NCI-H1930 (cell line): ENCODE results near the gene C8A.
A peak's percentile ranks its signal among the peaks of the same experiment; 100 is the strongest.

Source experiments
- DNase-seq, 2 experiments: peaks; one replicate each; lab custom pipeline; 2025; lab: John Stamatoyannopoulos, UW

The C8A gene

DNA sequence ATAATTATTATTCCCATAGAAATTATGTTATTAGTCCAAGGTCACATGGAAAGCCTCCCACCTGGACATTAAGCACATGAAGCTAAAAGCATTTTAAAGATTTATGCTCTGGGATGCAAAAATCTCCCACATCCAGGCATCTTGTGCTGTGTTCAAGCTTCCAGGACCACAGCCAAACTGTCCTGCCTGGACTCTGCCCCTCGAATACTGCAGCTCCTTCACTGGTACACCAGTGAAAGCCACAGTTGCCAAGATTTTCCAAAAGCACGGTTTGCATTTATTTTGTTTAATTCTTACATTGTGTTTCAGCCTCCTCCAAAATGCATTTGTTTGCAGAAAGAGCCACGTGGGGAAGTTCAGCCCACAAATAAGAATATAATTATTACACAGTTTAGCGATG lies 72.6 kb downstream of the C8A start:
- no peak for DNase-seq

DNA sequence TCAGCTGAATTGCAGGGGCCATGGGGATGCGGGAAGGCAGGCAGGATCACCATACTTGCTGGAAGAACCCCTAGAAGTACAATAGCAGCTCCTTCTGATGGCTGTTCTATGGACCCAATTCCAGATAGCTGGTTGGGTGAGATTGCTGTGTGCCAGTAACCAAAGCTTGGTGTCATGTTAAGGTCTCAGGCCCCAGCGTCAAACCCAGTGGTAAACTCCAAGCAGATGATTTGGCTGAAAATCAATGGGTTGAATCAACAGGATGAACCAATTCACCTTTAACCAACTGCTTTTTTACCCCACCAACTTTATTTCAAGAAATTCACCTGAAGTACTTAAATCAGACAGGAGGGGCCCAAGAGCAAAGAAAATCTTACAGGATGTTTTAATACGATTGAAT lies 73.4 kb downstream of the C8A start:
- no peak for DNase-seq

DNA sequence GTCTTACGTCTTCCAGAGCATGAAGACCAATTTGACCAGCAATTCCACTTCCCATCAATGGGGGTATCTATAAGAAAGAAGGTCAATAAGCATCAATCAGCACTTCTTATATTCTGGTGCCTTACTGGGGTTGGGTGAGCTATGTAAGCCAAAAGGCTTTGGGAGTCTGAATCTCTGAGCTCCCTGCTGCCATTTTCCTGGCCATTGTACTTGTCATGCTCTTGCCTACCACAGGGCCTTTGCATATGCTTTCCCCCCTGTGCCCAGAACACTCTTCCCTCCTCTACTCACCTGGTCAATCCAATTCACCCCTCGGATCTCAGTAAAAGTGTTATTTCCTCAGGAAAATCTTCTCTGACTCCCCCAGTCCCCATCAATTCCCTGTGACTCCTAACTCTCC lies 74.9 kb downstream of the C8A start:
- DNase-seq = no peak

DNA sequence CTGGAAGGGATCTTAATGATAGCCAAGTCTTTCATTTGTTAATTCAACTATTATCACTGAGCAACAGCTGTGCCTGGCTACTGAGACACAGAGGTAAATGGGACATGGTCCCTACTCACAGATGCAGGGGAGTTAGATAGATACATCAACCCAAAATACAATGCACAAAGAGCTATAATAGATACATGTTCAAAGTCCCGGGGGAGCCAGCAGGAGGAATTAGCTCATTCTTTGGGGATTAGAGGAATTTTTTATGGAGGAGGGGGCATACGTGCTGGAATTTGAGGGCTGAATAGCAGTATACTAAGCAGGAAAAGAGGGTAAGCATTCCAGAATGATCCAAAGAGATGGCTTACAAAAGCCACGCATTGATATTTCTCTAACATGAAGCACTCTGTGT lies 76.6 kb downstream of the C8A start:
- no peak for DNase-seq

DNA sequence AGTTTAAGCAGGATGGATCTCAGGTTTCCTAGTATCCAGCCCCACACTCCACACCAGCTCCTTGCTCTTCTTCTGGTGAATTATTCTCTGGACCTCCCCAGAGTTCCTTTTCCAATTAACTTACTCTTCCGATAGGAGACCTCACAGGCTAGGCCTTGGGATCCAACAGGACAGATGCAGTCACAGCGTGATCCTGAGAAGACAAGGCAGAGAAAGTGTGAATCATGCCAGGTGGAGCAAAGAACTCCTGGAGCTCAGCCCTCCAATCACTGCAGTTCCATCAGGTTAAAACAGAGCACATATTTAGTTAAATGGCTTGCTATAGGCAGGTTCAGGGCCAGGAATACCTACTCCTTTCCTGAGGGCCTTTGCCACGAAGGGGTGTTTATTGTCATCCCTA lies 77.1 kb downstream of the C8A start:
- DNase-seq = no peak

DNA sequence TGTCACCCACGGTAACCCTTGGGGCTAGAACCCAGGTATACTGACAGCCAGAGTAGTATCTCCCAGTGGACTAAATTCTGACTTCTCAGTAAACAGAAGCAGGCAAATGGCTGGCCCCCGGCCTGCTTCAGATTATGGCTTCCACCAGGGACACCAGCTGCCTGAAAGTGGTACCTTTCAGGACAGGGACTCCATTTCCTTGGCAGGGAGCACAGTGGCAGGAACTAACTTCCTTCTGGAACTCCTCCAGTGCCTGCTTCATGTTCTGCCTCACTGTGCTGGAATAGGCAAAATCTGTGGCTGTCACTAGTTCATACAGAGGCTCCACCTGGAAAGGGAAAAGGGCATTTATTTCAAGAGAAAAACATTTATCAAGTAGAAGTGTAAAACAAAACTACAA lies 78.6 kb downstream of the C8A start:
- no peak for DNase-seq

DNA sequence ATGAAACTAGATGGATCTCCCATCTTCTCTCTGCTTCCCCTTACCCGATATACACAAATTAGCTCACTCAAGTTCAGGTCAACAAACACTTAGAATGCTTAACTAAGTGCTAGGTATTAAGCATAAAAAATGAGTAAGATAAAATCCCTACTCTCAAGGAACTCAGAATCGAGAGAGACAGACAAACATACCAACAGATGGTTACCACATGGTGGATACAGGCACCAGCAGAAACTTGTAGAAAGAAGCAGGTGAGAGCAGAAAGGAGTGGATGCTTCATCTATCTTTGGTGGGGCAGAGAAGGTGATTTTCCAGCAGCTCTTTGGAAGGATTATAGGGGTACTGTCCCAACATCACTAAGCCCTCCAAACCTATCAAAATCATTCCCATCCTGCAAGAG lies 79.0 kb downstream of the C8A start:
- DNase-seq = no peak

DNA sequence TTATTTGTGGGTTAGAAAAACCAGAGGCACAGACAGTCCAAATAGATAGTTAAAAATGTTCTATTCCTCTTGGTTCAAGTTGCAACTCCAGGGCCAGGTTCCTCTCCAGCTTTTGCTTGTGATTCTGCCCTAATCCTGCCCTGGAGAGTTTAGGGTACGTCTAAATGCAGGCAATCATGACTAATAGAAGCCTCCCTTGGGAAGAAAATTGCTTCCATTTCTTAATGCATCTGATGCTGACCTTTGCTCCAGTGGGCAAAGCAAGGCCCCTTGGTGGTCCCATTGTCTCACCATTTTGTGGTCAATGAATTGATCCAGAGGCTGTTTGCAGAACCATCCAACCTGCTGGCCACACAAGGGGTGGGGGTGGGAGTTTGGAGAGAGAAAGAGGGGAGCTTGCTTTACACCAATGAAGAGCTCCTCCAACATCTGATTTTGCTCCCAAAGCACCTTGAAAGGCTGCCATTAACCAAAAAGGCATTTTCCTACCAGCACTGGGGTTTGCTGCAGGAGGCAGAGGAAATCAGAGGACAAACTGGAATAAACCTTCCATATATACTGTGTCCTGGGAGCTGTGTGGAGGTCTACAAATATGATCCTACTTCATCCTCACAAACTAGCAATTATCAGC lies 79.9 kb downstream of the C8A start:
- DNase-seq = no peak

DNA sequence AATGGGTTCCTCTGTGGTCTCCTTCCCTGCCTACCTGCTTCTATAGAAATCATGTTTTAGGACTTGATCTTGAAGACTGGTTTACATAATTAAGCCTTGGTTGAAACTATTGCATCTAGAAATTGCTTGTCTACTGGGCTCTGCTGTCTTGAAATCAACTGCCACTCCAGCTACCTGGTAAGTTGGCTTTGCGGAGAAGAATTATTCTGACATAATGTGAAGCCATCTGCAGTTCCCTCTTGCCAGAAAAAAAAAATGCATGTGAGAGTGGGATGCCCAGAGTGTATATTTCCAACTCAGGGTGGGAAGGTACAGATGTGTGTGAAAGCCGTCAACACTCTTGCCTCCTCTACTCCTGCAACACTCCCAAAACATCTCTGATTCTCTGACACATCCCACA lies 84.0 kb downstream of the C8A start:
- no peak for DNase-seq

DNA sequence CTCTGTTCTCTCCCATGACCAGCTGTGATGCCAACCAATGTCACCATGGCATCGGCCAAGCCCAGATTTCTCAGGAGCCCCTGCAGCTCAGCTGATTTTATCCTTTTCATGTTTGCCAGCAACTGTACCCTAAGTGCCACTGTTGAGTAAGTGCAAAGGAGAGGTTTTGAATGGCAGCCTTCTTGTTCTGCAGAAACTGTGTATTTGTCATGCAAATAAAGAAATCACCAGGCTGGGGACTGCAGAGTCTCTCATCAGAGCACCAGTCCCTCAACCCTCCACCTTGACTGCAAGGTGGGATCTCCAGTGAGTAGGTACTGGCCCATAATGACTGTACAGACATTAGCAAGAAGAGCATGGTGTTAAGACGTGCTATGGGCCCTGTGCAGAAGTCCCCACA lies 84.6 kb downstream of the C8A start:
- no peak for DNase-seq

DNA sequence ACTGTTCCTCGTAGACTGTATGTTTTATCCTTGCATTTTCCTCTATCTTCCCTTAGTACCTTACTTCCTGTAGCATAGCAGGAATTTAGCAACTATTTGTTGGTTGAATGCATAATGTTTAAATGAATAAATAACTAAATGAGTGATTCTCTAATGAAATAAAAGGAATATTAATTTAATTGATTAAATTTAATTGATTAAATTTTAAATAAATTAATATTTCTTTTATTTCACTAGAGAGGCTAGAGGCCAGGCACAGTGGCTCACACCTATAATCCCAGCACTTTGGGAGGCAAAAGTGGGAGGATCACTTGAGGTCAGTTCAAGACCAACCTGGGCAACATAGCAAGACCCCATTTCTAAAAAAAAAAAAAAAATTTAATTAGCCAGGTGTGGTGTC lies 85.4 kb downstream of the C8A start:
- DNase-seq = no peak

DNA sequence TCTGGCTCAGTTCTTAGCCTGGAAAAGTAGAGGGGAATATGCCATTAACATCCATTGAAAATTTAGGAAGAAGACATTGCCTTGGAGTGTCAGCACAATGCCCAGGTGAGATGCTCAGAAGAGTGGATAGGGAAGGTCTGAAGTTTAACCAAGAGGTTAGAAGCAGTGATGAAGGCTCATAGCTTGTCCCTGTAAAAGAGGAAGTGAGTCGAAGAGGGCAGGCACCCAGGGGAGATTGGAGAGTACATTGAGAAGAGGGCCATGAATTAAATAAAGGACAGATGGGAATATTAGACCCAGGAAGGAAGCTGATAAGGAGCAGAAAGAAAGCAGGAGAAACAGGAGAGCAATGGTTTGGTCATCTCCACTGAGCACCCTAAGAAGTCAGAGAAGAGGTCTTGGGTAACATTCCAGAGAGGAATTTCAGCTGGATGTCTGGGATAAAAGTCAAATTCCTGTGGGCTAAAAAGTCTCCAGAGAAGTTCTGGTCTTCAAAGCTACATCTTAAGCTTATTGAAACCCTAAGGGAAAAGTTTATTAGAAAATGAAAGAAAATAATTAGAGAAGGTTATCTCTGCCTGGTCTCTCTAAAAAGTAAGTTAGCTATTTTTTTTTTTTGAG lies 93.9 kb downstream of the C8A start:
- no peak for DNase-seq

DNA sequence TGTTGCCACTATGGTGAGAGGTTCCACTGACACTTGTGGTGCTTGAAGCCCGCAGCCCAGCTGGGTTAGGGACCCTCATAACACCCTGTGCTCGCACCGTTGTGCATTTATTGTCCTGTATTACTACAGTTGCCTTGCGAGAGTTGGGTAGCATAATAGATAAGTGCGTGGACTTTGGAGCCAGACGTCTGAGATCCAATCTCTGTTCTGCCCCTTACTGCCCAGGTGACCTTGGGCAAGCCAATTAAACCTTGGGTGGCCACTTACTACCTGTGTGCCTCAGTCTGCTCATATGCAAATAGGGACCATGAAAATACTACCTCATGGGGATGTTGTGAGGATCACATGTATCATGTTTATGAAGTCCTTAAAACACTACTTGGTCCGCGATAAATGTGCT lies 97.9 kb downstream of the C8A start:
- no peak for DNase-seq

DNA sequence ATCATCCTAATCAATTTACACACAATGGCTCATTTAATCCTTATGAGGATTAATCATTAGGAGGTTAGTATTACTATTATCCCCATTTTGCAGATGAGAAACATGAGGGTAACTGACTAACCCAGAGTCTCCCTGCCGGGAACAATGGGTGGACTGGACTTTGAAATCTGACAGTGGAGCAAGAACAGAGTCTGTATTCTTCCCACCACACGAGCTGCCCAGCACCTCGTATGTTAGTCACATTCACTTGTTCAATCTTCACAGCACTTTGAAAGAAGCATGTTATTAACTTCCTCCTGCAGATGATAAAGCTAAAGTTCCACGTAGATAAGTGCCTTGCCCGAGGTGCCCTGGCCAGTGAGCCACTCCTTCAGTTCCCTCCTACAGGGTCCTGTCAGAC lies 98.8 kb downstream of the C8A start:
- no peak for DNase-seq

DNA sequence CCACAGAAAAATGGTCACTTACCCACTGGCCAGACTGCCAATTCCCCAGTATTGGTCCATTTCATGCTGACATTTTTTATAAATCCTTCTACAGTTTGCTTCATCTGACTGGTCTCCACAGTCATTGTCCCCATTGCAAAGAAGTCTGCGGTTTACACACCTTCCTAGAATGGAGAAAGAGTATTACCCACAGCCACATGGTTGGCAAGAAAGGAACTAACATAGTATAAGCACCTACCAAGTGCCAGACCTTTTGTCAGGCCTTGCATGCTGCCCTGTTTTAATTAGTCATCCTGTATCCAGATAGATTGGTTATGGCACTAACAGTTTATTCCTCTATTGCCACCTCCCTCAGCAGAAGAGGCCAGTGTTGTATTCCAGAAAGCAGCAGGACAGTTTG lies 100.1 kb downstream of the C8A start:
- DNase-seq = no peak

DNA sequence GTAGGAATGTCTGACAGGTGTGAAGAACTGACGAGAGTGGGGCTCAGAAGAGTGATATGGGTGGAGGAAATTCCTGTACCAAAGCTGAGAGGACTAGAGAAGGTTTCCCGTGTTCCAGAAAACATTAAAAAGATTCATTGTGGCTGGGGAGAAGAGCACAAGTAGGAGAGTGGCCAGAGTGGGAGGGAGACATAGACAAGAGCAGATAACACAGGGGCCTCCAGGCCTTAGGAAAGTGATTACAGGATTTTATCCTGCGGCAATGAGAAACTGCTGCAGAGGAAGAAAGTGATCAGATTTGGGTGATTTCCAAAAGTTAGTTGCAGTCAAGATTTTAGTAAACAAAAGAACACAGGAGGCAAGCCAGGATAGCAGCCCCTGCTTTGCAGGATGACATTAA lies 103.3 kb downstream of the C8A start:
- no peak for DNase-seq

DNA sequence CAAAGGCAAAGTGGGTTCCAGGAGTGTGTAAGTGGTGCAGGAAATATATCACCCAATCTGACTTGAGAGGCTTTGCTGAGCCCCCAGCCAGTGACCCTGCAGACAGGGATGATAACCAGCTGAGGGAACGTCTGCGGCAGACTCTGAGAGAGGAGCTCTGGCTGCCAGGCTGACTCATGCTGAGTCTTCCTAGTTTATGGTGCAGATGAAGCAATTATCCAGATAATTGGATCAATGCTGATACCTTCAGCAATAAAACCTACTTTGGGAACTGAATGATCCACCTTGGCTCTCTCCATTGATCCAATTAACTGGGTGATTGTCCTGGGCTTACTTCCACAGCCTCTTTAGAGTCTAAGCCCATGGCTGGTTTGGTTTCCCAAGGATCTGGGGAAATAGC lies 103.9 kb downstream of the C8A start:
- DNase-seq = no peak

DNA sequence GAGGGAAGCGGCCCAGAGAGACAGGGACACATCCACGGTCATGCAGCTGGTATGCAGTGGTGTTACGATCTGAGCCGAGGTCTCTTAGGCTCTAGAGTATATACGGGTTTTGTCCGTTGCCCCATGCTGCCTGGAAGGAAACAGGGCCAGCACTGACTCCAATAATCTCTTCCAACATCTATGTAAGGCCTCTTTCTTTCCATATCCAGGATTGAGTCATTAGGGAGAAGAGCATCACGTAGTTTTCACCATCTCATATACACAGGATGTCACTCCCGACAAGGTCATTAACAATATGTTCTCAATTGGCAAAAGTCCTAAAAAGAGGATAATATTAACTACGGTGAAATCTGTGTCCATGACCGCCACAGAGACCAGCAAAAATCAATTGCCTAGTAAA lies 106.8 kb downstream of the C8A start:
- DNase-seq = no peak

DNA sequence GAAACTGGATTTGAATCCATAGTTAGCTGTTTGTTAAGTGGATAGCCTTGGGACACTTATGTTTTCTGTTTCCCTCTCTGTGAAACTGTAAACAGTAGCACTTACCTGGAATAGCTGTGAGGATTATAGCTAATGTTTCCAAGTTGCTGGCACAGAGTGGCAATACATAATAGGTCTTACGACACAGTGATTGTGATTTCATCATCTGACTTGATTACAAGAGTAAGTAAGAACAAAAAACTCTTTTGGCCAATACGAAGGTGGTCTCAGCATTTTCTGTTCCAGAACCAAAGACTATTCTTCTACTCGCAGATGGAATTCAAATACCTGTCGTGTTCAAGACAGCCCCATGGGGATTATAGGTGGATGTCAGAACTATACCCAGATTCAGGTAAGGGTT lies 109.1 kb downstream of the C8A start:
- DNase-seq = peak in 1 of 2 experiments; percentile 13

DNA sequence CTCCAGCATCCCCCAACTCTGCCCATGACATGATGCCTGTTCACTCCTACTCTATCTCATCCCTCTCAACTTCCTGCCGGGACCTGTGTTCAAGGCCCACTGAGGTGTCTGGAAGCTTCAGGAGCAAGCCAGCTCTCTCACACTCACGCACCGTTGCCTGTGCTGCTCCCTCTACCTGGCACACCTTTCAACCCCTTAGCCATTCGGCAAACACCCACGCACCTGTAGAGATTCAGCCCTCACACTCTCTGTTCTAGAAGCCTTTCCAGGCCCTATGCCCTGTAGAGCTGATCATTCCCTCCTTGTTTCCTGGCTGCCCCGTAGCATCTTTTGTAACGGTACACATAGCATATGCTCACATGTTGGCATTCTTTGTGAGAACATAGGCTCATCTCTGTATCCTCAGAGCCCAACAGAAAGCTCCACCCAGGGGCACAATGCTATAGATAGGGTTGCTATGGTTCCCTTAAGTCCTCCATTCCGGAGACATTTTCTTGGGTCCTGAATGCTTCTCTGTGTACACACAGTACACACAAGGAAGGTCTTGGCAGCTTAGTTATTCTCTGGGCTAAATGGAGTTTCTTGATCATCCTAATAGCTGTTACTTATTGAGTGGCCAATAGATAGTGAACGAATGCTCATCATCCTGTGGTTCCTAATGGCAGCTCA lies 109.9 kb downstream of the C8A start:
- DNase-seq = no peak

DNA sequence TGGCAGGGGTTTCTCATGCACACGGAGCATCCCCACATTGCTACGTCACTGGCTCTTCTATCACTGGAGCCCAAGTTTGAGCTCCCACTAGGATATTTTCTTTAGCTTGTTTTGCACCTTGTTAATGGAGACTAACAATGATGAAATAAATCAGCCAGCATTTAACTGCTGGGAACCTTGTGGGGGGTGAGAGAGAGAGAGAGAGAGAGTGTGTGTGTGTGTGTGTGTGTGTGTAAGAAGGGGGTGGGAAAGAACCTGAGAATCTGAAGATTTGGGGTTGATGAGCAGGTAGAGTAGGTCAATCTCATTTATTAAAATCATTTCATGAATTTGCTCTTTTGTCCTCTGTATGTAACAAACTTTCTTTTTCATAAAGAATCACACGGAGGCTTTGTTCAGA lies 110.6 kb downstream of the C8A start:
- no peak for DNase-seq

DNA sequence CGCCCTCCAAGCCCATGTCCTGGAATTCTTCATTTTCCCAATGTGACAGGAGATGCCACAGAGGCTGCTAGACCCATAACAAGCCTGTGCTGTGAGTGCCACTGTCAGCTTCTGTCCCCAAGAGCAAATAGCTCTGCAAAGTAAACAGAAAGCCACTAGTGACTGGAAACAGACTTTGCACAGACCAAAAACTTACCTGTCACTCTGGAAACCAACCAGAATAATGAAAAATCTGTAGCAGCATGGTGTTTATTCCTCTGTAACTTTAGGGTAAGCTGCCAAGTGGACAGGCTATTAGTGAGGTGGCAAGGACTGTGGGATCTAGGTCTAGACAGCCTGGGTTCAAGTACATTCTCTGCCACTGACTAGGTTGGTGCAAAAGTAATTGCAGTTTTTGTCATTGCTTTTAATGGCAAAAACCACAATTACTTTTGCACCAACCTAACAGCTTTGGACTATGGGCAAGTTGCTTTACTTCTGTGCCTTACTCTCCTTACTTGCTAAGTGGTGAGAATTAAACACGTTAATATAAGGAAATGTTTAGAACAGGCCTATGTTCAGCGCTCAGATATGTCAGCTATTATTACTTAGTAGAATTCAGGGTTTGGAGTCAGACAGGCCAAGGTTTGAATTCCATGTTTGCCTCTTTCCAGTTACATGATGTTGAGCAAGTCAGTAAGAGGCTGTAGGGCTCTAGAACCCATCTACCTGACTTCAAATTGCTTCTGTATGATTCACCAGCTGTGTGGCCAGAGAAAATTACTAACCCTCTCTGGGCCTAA lies 111.5 kb downstream of the C8A start, which contains the start of gene C8B:
TSS of gene C8B (minus strand) at position 100 of the 782 bp plus-strand sequence. CDS start at position 33, 67 bp downstream.
- no peak for DNase-seq

DNA sequence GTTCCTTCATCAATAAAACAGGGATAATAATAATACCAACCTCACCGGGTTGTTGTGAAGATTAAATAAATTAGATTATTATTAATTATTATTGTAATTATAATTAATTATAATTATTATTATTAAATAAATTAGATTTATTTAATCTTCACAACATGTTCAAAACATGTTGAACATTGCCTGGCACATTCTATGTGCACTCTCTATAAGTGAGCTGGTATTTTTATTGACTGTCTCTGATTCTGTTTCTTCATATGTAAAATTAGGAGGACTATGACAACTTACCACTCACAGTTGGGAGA lies 112.1 kb downstream of the C8A start:
- DNase-seq = no peak
